ENCODE measurements around the gene STX4. TPM values are rescaled to one million over a fixed set of nuclear protein-coding genes. Genes with fewer than 3 reads are reported as not detected.

The STX4 gene
- polyA plus RNA-seq, 1 experiment: 43.7 TPM

- POLR2A ChIA-PET: interaction anchor here (0.6 to 2.0 kb wide), 5 partner anchors 88 to 459 kb away, joined by 4 to 11 read pairs (median 6); partner anchors contain the start of genes FUS, KAT8, ZNF646 and ZNF668
- H3K27ac ChIP-seq (ENCODE audit: low read depth, low read length): no peak overlapping the region
- no peaks in the 10 kb centered on the region; the same call in 1 of the 2 replicates for H3K9me3 ChIP-seq (ENCODE audit: control insufficient read depth, insufficient read depth, low read length)
- H3K4me3 ChIP-seq (ENCODE audit: low read depth, low read length): no peak overlapping the region
- no peaks in the 10 kb centered on the region for H3K27me3 ChIP-seq (ENCODE audit: control insufficient read depth, insufficient read depth, low read length)
- DNase-seq (ENCODE audit: low read depth, low spot score): no peak
- CTCF ChIA-PET: interaction anchor here (0.5 to 3.4 kb wide), 6 partner anchors 7 to 886 kb away, joined by 4 to 32 read pairs (median 8); no protein-coding TSS in a partner anchor
- TF ChIP-seq CTCF (IDR thresholded peaks at IDR 0.05; ENCODE audit: low read depth, low read length): no peak
Measured at GRCh38 chr16:30986129-30986991, 47.0 kb upstream of the STX4 start.

- CTCF ChIA-PET: no interaction called here
- TF ChIP-seq CTCF (IDR thresholded peaks at IDR 0.05; ENCODE audit: low read depth, low read length): no peak
Measured at GRCh38 chr16:30987581-30988190, 45.7 kb upstream of the STX4 start.

GRCh38 chr16:30989469-30990047 lies 43.8 kb upstream of the STX4 start:
- CTCF ChIA-PET: no interaction called here

More at GRCh38 chr16:30987581-30988190, 45.7 kb upstream of the STX4 start:
- POLR2A ChIA-PET: no interaction called here
- Histone ChIP-seq H3K4me3 (ENCODE audit: low read depth, low read length) (no peak overlapping the region), H3K27me3 (ENCODE audit: control insufficient read depth, insufficient read depth, low read length) (no peaks in the 10 kb centered on the region), H3K27ac (ENCODE audit: low read depth, low read length) (no peak overlapping the region), H3K9me3 (ENCODE audit: control insufficient read depth, insufficient read depth, low read length) (no peaks in the 10 kb centered on the region; the same call in 1 of the 2 replicates)
- DNase-seq (ENCODE audit: low read depth, low spot score): no peak

GRCh38 chr16:30990105-30990504 lies 43.3 kb upstream of the STX4 start:
- Histone ChIP-seq H3K9me3 (ENCODE audit: control insufficient read depth, insufficient read depth, low read length) (no peaks in the 10 kb centered on the region; the same call in 1 of the 2 replicates), H3K27ac (ENCODE audit: low read depth, low read length) (no peak overlapping the region), H3K27me3 (ENCODE audit: control insufficient read depth, insufficient read depth, low read length) (no peaks in the 10 kb centered on the region), H3K4me3 (ENCODE audit: low read depth, low read length) (no peak overlapping the region)
- no peak for TF ChIP-seq CTCF (IDR thresholded peaks at IDR 0.05; ENCODE audit: low read depth, low read length)
- CTCF ChIA-PET: no interaction called here
- no peak for DNase-seq (ENCODE audit: low read depth, low spot score)
- POLR2A ChIA-PET: no interaction called here

More at GRCh38 chr16:30989469-30990047, 43.8 kb upstream of the STX4 start:
- TF ChIP-seq CTCF (IDR thresholded peaks at IDR 0.05; ENCODE audit: low read depth, low read length): no peak
- Histone ChIP-seq H3K27me3 (ENCODE audit: control insufficient read depth, insufficient read depth, low read length) (no peaks in the 10 kb centered on the region), H3K27ac (ENCODE audit: low read depth, low read length) (no peak overlapping the region), H3K9me3 (ENCODE audit: control insufficient read depth, insufficient read depth, low read length) (no peaks in the 10 kb centered on the region; the same call in 1 of the 2 replicates), H3K4me3 (ENCODE audit: low read depth, low read length) (no peak overlapping the region)
- POLR2A ChIA-PET: no interaction called here
- DNase-seq (ENCODE audit: low read depth, low spot score): no peak

All from AG04450 (cell line).